A549 (cell line): Measurements from ENCODE around the gene C2CD4C. TPM values are rescaled to one million over a fixed set of nuclear protein-coding genes. Genes with fewer than 3 reads are reported as not detected.

Source experiments
- ATAC-seq, 2 experiments: fragments of 200-7000 bp in 1 of 2; fragments of >200 bp in 1 of 2; cut with Nextera tagmentation in 1 of 2; cut with Tn5 transposase in 1 of 2; 3 replicates each; pipeline versions ENCODE4 v1.8.0 to v1.9.1; 2018 to 2020; ENCODE audit warnings: mild to moderate bottlenecking in 1 of 2, moderate library complexity in 1 of 2
- CTCF ChIA-PET: fragments of 300-600 bp; sonication (Branson Sonifier 250); formaldehyde crosslinking; extraction: SDS; loops from one replicate; lab custom pipeline; 2021; ENCODE audit warnings: antibody characterized with exemption, inconsistent platforms; lab: Yijun Ruan, JAX
- POLR2A ChIA-PET: fragments of 350-600 bp; formaldehyde crosslinking; extraction: SDS; loops from one replicate; lab custom pipeline; 2021; ENCODE audit warnings: antibody characterized with exemption, inconsistent platforms; lab: Yijun Ruan, JAX
- DNase-seq, 2 experiments: peaks; one replicate each; pipeline versions ENCODE4 v3.0.0 to v3.0.0-alpha.2; 2011 to 2016; ENCODE audit warnings: low read depth in 1 of 2, low spot score in 1 of 2
- FAIRE-seq: peaks from 2 replicates; lab custom pipeline; 2011; peaks lifted over from hg19 to GRCh38; lab: Jason Lieb, UNC
- H3K27ac ChIP-seq, 2 experiments: fragments of >200 bp; sonication (Bioruptor Twin); formaldehyde crosslinking; 3 replicates each; pipeline ENCODE4 v1.5.1; 2016 to 2017
- H3K4me1 ChIP-seq: fragments of >200 bp; sonication (Bioruptor Twin); formaldehyde crosslinking; 3 replicates; pipeline ENCODE4 v1.6.1; 2016
- H3K4me2 ChIP-seq: fragments of >200 bp; sonication (Bioruptor Twin); formaldehyde crosslinking; 3 replicates; pipeline ENCODE4 v1.6.1; 2016
- H3K4me3 ChIP-seq: fragments of >200 bp; sonication (Bioruptor Twin); formaldehyde crosslinking; 3 replicates; pipeline ENCODE4 v1.5.1; 2016
- H3K9me3 ChIP-seq: fragments of >200 bp; sonication (Bioruptor Twin); formaldehyde crosslinking; 3 replicates; pipeline ENCODE4 v1.6.1; 2016
- BCL3 ChIP-seq: fragments of >200 bp; sonication (Bioruptor Twin); formaldehyde crosslinking; IDR thresholded peaks from 3 replicates; pipeline ENCODE4 v1.6.1; 2016
- BHLHE40 ChIP-seq: IDR thresholded peaks from 2 replicates; pipeline ENCODE4 v1.6.1; 2012; ENCODE audit warnings: low read depth, low read length, inconsistent platforms
- CBX2 ChIP-seq: fragments of 200-600 bp; sonication (generic); IDR thresholded peaks from 2 replicates; pipeline ENCODE4 v1.6.1; 2016; ENCODE audit warnings: low read depth, mild to moderate bottlenecking, borderline replicate concordance
- CBX8 ChIP-seq: fragments of 200-600 bp; sonication (generic); IDR thresholded peaks from 2 replicates; pipeline ENCODE4 v1.6.1; 2016
- CHD2 ChIP-seq: fragments of 150-350 bp; IDR thresholded peaks from 2 replicates; pipeline ENCODE4 v1.6.1; 2014; ENCODE audit warnings: low read length; ENCODE audit not compliant: partially characterized antibody
- CHD4 ChIP-seq: fragments of 200-600 bp; sonication (generic); IDR thresholded peaks from 2 replicates; pipeline ENCODE4 v1.6.1; 2016; ENCODE audit warnings: antibody characterized with exemption, mild to moderate bottlenecking, borderline replicate concordance
- EHF ChIP-seq: fragments of 250-450 bp; sonication (Bioruptor Pico); IDR thresholded peaks from 2 replicates; pipeline ENCODE4 v1.5.0; 2020; ENCODE audit warnings: mild to moderate bottlenecking
- EHMT2 ChIP-seq: fragments of 200-600 bp; sonication (generic); IDR thresholded peaks from 2 replicates; pipeline ENCODE4 v1.6.1; 2016; ENCODE audit warnings: antibody characterized with exemption, low read depth, mild to moderate bottlenecking, moderate library complexity
- ELK1 ChIP-seq: fragments of 150-350 bp; IDR thresholded peaks from 2 replicates; pipeline ENCODE4 v1.6.1; 2014; ENCODE audit warnings: low read depth, mild to moderate bottlenecking, low read length
- EP300 ChIP-seq, 2 experiments: fragments of >200 bp; sonication (Bioruptor Twin); formaldehyde crosslinking; IDR thresholded peaks; 2 replicates in 1 of 2; 3 replicates in 1 of 2; pipeline ENCODE4 v1.6.1; 2016 to 2017
- ESRRA ChIP-seq: fragments of 150-350 bp; IDR thresholded peaks from 2 replicates; pipeline ENCODE4 v1.6.1; 2014; ENCODE audit warnings: mild to moderate bottlenecking, low read length, borderline replicate concordance
- FOSL2 ChIP-seq, 2 experiments: fragments of 450-650 bp in 1 of 2; fragments of >200 bp in 1 of 2; sonication (Bioruptor Twin) in 1 of 2; formaldehyde crosslinking; IDR thresholded peaks; 2 replicates each; pipeline versions ENCODE4 v1.5.0 to v1.6.1; 2016 to 2020; ENCODE audit warnings: mild to moderate bottlenecking in 1 of 2, moderate library complexity in 1 of 2
- HDAC2 ChIP-seq: fragments of 200-600 bp; sonication (generic); IDR thresholded peaks from 2 replicates; pipeline ENCODE4 v1.6.1; 2016
- HOXA7 ChIP-seq: fragments of 250-450 bp; sonication (Bioruptor Pico); IDR thresholded peaks from 2 replicates; pipeline ENCODE4 v1.5.0; 2020; ENCODE audit warnings: mild to moderate bottlenecking, moderate library complexity
- HOXB5 ChIP-seq: fragments of 250-450 bp; sonication (Bioruptor Pico); IDR thresholded peaks from 2 replicates; pipeline ENCODE4 v1.5.0; 2020; ENCODE audit warnings: mild to moderate bottlenecking, moderate library complexity
- JUN ChIP-seq, 2 experiments: fragments of >200 bp; sonication (Bioruptor Twin); formaldehyde crosslinking; IDR thresholded peaks; 2 replicates in 1 of 2; 3 replicates in 1 of 2; pipeline ENCODE4 v1.6.1; 2016 to 2017
- JUNB ChIP-seq: fragments of >200 bp; sonication (Bioruptor Twin); formaldehyde crosslinking; IDR thresholded peaks from 2 replicates; pipeline ENCODE4 v1.6.1; 2016
- KDM1A ChIP-seq: fragments of 200-600 bp; sonication (generic); IDR thresholded peaks from 2 replicates; pipeline ENCODE4 v1.6.1; 2016; ENCODE audit warnings: low read depth, mild to moderate bottlenecking
- MAX ChIP-seq: IDR thresholded peaks from 2 replicates; pipeline ENCODE4 v1.6.1; 2012
- MAZ ChIP-seq: fragments of 150-350 bp; IDR thresholded peaks from 2 replicates; pipeline ENCODE4 v1.6.1; 2014; ENCODE audit warnings: antibody characterized with exemption, low read depth, low read length, borderline replicate concordance
- MYC ChIP-seq: IDR thresholded peaks from 2 replicates; pipeline ENCODE4 v1.6.1; 2012; ENCODE audit warnings: mild to moderate bottlenecking, inconsistent platforms, low read length, improper control_type of control experiment, borderline replicate concordance
- NR3C1 ChIP-seq: fragments of >200 bp; sonication (Bioruptor Twin); formaldehyde crosslinking; IDR thresholded peaks from 3 replicates; pipeline ENCODE4 v1.6.1; 2017
- RCOR1 ChIP-seq: fragments of 150-350 bp; IDR thresholded peaks from 2 replicates; pipeline ENCODE4 v1.6.1; 2014; ENCODE audit warnings: antibody characterized with exemption, low read length, low read depth
- RFX5 ChIP-seq: fragments of 450-650 bp; IDR thresholded peaks from 2 replicates; pipeline ENCODE4 v1.7.1; 2014; ENCODE audit warnings: antibody characterized with exemption, mild to moderate bottlenecking, moderate library complexity
- RNF2 ChIP-seq: fragments of 200-600 bp; sonication (generic); IDR thresholded peaks from 2 replicates; pipeline ENCODE4 v1.6.1; 2016; ENCODE audit warnings: low read depth, mild to moderate bottlenecking, antibody characterized with exemption, moderate library complexity, borderline replicate concordance
- TP53 ChIP-seq: fragments of 250-450 bp; sonication (Bioruptor Pico); IDR thresholded peaks from 2 replicates; pipeline ENCODE4 v1.5.0; 2021; ENCODE audit warnings: mild to moderate bottlenecking, moderate library complexity
- WGBS: methylation state at CpG from one replicate; pipeline ENCODE4 v1.1.6; 2017; ENCODE audit errors: missing lambda C conversion rate; 5-methylcytosine and 5-hydroxymethylcytosine counted together
- polyA plus RNA-seq, 4 experiments: library from polyadenylated mRNA; depleted of rRNA in 3 of 4; stranded (reverse); fragments of >200 nt; fragmentation: RNase III in 1 of 4; extraction: RNeasy Plus Mini Kit Qiagen cat#74134 plus additional on column Dnase treatment in 1 of 4; gene quantifications; 2 replicates in 3 of 4; 3 replicates in 1 of 4; pipeline ENCODE4 v1.2.3, GENCODE V29; 2011 to 2017
- TF ChIP-seq, protein P1 (sequence below): fragments of 250-450 bp; sonication (Bioruptor Pico); IDR thresholded peaks from 2 replicates; pipeline ENCODE4 v1.5.0; 2021; ENCODE audit warnings: mild to moderate bottlenecking, moderate library complexity, borderline replicate concordance
- TF ChIP-seq, protein P2 (sequence below): IDR thresholded peaks from 2 replicates; pipeline ENCODE4 v1.6.1; 2012; ENCODE audit warnings: low read depth, borderline replicate concordance
- TF ChIP-seq, protein P3 (sequence below): fragments of 250-450 bp; sonication (Bioruptor Pico); IDR thresholded peaks from 2 replicates; pipeline ENCODE4 v1.5.0; 2020; ENCODE audit warnings: low read depth, mild to moderate bottlenecking, moderate library complexity
- TF ChIP-seq, protein P4 (sequence below): fragments of >200 bp; sonication (Bioruptor Twin); formaldehyde crosslinking; IDR thresholded peaks from 3 replicates; pipeline ENCODE4 v1.5.1; 2016

C2CD4C gene
- polyA plus RNA-seq, 2 of the 4 experiments (the other 2 are of a cell fraction) = 0.21 to 0.71 TPM

GRCh38 chr19:442085-442484 lies 33.1 kb upstream of the C2CD4C start:
- no peak for ATAC-seq
- H3K4me3 ChIP-seq = no peak overlapping the region
- DNase-seq = no peak
- H3K9me3 ChIP-seq = no peaks in the 10 kb centered on the region
- no peak for FAIRE-seq
- WGBS = 93% methylated on average over 1 of the region's 2 CpGs
- H3K4me2 ChIP-seq = no peak overlapping the region
- TF ChIP-seq RFX5 = no peak
- TF ChIP-seq CBX8 = no peak
- no peak for TF ChIP-seq RCOR1
- TF ChIP-seq, protein P1, sequence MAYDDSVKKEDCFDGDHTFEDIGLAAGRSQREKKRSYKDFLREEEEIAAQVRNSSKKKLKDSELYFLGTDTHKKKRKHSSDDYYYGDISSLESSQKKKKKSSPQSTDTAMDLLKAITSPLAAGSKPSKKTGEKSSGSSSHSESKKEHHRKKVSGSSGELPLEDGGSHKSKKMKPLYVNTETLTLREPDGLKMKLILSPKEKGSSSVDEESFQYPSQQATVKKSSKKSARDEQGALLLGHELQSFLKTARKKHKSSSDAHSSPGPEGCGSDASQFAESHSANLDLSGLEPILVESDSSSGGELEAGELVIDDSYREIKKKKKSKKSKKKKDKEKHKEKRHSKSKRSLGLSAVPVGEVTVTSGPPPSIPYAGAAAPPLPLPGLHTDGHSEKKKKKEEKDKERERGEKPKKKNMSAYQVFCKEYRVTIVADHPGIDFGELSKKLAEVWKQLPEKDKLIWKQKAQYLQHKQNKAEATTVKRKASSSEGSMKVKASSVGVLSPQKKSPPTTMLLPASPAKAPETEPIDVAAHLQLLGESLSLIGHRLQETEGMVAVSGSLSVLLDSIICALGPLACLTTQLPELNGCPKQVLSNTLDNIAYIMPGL (CRISPR knock-in tag) = no peak
- TF ChIP-seq TP53 = no peak
- TF ChIP-seq CBX2 = no peak
- no peak for TF ChIP-seq EHMT2
- TF ChIP-seq FOSL2 (IDR thresholded peaks at IDR 0.05) = no peak
- TF ChIP-seq FOSL2 (CRISPR knock-in tag; IDR thresholded peaks at IDR 0.05) = no peak
- TF ChIP-seq EP300 (IDR thresholded peaks at IDR 0.05) = no peak
- TF ChIP-seq JUN (IDR thresholded peaks at IDR 0.05) = no peak
- no peak for TF ChIP-seq MYC
- no peak for TF ChIP-seq BCL3
- no peak for TF ChIP-seq NR3C1
- TF ChIP-seq CHD4 = no peak
- TF ChIP-seq, protein P2, sequence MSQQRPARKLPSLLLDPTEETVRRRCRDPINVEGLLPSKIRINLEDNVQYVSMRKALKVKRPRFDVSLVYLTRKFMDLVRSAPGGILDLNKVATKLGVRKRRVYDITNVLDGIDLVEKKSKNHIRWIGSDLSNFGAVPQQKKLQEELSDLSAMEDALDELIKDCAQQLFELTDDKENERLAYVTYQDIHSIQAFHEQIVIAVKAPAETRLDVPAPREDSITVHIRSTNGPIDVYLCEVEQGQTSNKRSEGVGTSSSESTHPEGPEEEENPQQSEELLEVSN = no peak
- no peak for TF ChIP-seq ELK1
- no peak for TF ChIP-seq MAX
- no peak for TF ChIP-seq EHF
- no peak for TF ChIP-seq HOXA7 (CRISPR knock-in tag)
- H3K27ac ChIP-seq = no peak overlapping the region
- ChIA-PET CTCF (no interaction called here), POLR2A (no interaction called here)
- H3K4me1 ChIP-seq = no peaks in the 10 kb centered on the region

- CTCF ChIA-PET = no interaction called here
- no peak overlapping the region for H3K27ac ChIP-seq
- POLR2A ChIA-PET = no interaction called here
- 27% methylated on average over 16 of the region's 23 CpGs for WGBS
- no peaks in the 10 kb centered on the region for H3K9me3 ChIP-seq
- no peaks in the 10 kb centered on the region for H3K4me1 ChIP-seq
- ATAC-seq (no peak), FAIRE-seq (no peak), DNase-seq (no peak)
- no peak overlapping the region for H3K4me2 ChIP-seq
- H3K4me3 ChIP-seq = no peak overlapping the region
- TF ChIP-seq, protein P3, sequence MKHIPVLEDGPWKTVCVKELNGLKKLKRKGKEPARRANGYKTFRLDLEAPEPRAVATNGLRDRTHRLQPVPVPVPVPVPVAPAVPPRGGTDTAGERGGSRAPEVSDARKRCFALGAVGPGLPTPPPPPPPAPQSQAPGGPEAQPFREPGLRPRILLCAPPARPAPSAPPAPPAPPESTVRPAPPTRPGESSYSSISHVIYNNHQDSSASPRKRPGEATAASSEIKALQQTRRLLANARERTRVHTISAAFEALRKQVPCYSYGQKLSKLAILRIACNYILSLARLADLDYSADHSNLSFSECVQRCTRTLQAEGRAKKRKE (CRISPR knock-in tag) = no peak
- TF ChIP-seq ESRRA = no peak
- no peak for TF ChIP-seq RFX5
- no peak for TF ChIP-seq BHLHE40
- TF ChIP-seq HDAC2 = no peak
- TF ChIP-seq JUNB = no peak
- TF ChIP-seq HOXB5 = no peak
- TF ChIP-seq RNF2 = no peak
- TF ChIP-seq CHD2 = no peak
- TF ChIP-seq, protein P4, sequence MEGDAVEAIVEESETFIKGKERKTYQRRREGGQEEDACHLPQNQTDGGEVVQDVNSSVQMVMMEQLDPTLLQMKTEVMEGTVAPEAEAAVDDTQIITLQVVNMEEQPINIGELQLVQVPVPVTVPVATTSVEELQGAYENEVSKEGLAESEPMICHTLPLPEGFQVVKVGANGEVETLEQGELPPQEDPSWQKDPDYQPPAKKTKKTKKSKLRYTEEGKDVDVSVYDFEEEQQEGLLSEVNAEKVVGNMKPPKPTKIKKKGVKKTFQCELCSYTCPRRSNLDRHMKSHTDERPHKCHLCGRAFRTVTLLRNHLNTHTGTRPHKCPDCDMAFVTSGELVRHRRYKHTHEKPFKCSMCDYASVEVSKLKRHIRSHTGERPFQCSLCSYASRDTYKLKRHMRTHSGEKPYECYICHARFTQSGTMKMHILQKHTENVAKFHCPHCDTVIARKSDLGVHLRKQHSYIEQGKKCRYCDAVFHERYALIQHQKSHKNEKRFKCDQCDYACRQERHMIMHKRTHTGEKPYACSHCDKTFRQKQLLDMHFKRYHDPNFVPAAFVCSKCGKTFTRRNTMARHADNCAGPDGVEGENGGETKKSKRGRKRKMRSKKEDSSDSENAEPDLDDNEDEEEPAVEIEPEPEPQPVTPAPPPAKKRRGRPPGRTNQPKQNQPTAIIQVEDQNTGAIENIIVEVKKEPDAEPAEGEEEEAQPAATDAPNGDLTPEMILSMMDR = no peak
- no peak for TF ChIP-seq TP53
- TF ChIP-seq MAZ = no peak
- TF ChIP-seq MYC = no peak
- no peak for TF ChIP-seq MAX
- TF ChIP-seq KDM1A = no peak
Observed at GRCh38 chr19:441213-441836, 32.4 kb upstream of the C2CD4C start.
